ENCODE results near the gene AP4E1.
A peak's percentile ranks its signal among the peaks of the same experiment; 100 is the strongest.

AP4E1 gene

GRCh38 chr15:50908209-50909009, at the start of gene AP4E1:
AP4E1 (plus strand) TSS chr15:50908683; CDS start chr15:50908779, 96 bp downstream.
- Histone ChIP-seq H3K4me1 (ENCODE audit: control insufficient read depth in 1 of 2, insufficient read depth in 1 of 2, low read depth in 1 of 2, low read length in 1 of 2) (peaks cover 40 to 44% of the 10 kb centered on the region in 2 experiments), H3K9me3 (no peaks in the 10 kb centered on the region), H3K36me3 (peaks cover 9% of the 10 kb centered on the region), H3K27me3 (no peaks in the 10 kb centered on the region), H3K4me3 (ENCODE audit: low read depth in 1 of 2, low read length in 1 of 2) (peak within 1 kb of the TSS; percentile 87 to 88), H3K27ac (peak within 1 kb of the TSS; percentile 72)
- TF ChIP-seq CTCF (IDR thresholded peaks at IDR 0.05): peak; percentile 97

- no peaks in the 10 kb centered on the region for H3K36me3 ChIP-seq
- no peak overlapping the region for H3K4me3 ChIP-seq (ENCODE audit: low read depth in 1 of 2, low read length in 1 of 2)
- no peaks in the 10 kb centered on the region for H3K9me3 ChIP-seq
- TF ChIP-seq CTCF (IDR thresholded peaks at IDR 0.05): no peak
- H3K27me3 ChIP-seq: no peaks in the 10 kb centered on the region
- H3K4me1 ChIP-seq (ENCODE audit: control insufficient read depth in 1 of 2, insufficient read depth in 1 of 2, low read depth in 1 of 2, low read length in 1 of 2): no peaks in the 10 kb centered on the region
- no peak overlapping the region for H3K27ac ChIP-seq
These were observed 47.7 kb upstream of the AP4E1 start for GRCh38 chr15:50860824-50861223.

- no peaks in the 10 kb centered on the region for H3K36me3 ChIP-seq
These were observed 45.9 kb upstream of the AP4E1 start for GRCh38 chr15:50862553-50862952.

GRCh38 chr15:50864873-50865272, 43.6 kb upstream of the AP4E1 start:
- Histone ChIP-seq H3K36me3 (no peaks in the 10 kb centered on the region), H3K4me1 (ENCODE audit: control insufficient read depth in 1 of 2, insufficient read depth in 1 of 2, low read depth in 1 of 2, low read length in 1 of 2) (no peaks in the 10 kb centered on the region), H3K9me3 (no peaks in the 10 kb centered on the region), H3K27me3 (no peaks in the 10 kb centered on the region), H3K27ac (no peak overlapping the region), H3K4me3 (ENCODE audit: low read depth in 1 of 2, low read length in 1 of 2) (no peak overlapping the region)
- TF ChIP-seq CTCF (IDR thresholded peaks at IDR 0.05): no peak

More at GRCh38 chr15:50862553-50862952, 45.9 kb upstream of the AP4E1 start:
- Histone ChIP-seq H3K4me1 (ENCODE audit: control insufficient read depth in 1 of 2, insufficient read depth in 1 of 2, low read depth in 1 of 2, low read length in 1 of 2) (no peaks in the 10 kb centered on the region), H3K4me3 (ENCODE audit: low read depth in 1 of 2, low read length in 1 of 2) (no peak overlapping the region), H3K27ac (no peak overlapping the region), H3K27me3 (no peaks in the 10 kb centered on the region), H3K9me3 (no peaks in the 10 kb centered on the region)
- no peak for TF ChIP-seq CTCF (IDR thresholded peaks at IDR 0.05)

GRCh38 chr15:50865515-50866353, 42.7 kb upstream of the AP4E1 start:
- Histone ChIP-seq H3K27me3 (no peaks in the 10 kb centered on the region), H3K36me3 (no peaks in the 10 kb centered on the region), H3K9me3 (no peaks in the 10 kb centered on the region), H3K27ac (no peak overlapping the region), H3K4me3 (ENCODE audit: low read depth in 1 of 2, low read length in 1 of 2) (no peak overlapping the region), H3K4me1 (ENCODE audit: control insufficient read depth in 1 of 2, insufficient read depth in 1 of 2, low read depth in 1 of 2, low read length in 1 of 2) (no peaks in the 10 kb centered on the region)
- no peak for TF ChIP-seq CTCF (IDR thresholded peaks at IDR 0.05)
